CD4-positive, CD25-positive, alpha-beta regulatory T cell (primary cell): ENCODE data around the gene SPOCK3. TPM values are rescaled to one million over a fixed set of nuclear protein-coding genes. Genes with fewer than 3 reads are reported as not detected.
"Not testable (repeated sequence)": the region's sequence is repeated elsewhere in the genome, so short reads cannot be mapped to it uniquely, and the experiment has no call there.

ENCODE experiments used
- ATAC-seq, 2 donors: fragments of 150-1000 bp; cut with Tn5 transposase; one replicate each; pipeline ENCODE4 v1.10.0; 2021; ENCODE audit warnings: low read depth in 2 of 2, moderate number of reproducible peaks in 2 of 2, moderate library complexity in 1 of 2
- DNase-seq, 3 donors: peaks; one replicate each; pipeline versions ENCODE4 v3.0.0 to v3.0.0-alpha.2; 2012 to 2022; ENCODE audit warnings: mixed read lengths in 1 of 3
- H3K27ac ChIP-seq: one replicate; pipeline ENCODE4 v1.7.0; 2013; ENCODE audit warnings: mild to moderate bottlenecking, low read length; ENCODE audit not compliant: insufficient read depth, poor library complexity, severe bottlenecking
- H3K27me3 ChIP-seq: one replicate; pipeline ENCODE4 v1.7.0; 2013; ENCODE audit warnings: low read length; ENCODE audit not compliant: control insufficient read depth, insufficient read depth
- H3K36me3 ChIP-seq: one replicate; pipeline ENCODE4 v1.7.0; 2013; ENCODE audit warnings: mild to moderate bottlenecking, low read length, moderate library complexity; ENCODE audit not compliant: control insufficient read depth, insufficient read depth
- H3K4me1 ChIP-seq: 2 replicates; pipeline ENCODE4 v1.7.0; 2013; ENCODE audit warnings: mild to moderate bottlenecking, low read length; ENCODE audit not compliant: insufficient read depth, control insufficient read depth, poor library complexity, severe bottlenecking
- H3K4me3 ChIP-seq: one replicate; pipeline ENCODE4 v1.7.0; 2013; ENCODE audit warnings: low read depth, mild to moderate bottlenecking, low read length, moderate library complexity
- H3K9me3 ChIP-seq, 2 experiments: 1 replicate in 1 of 2; 2 replicates in 1 of 2; pipeline ENCODE4 v1.7.0; 2013; ENCODE audit warnings: low read length in 2 of 2, mild to moderate bottlenecking in 1 of 2, moderate library complexity in 1 of 2; ENCODE audit not compliant: control insufficient read depth in 2 of 2
- H3K27ac Mint-ChIP-seq, 3 donors: one replicate each; pipeline ENCODE4 v1.8.0; 2020 to 2022; ENCODE audit warnings: mild to moderate bottlenecking in 3 of 3, mixed read lengths in 3 of 3, moderate library complexity in 2 of 3
- H3K27me3 Mint-ChIP-seq: one replicate; pipeline ENCODE4 v1.8.0; 2022; ENCODE audit warnings: mild to moderate bottlenecking, mixed read lengths
- H3K36me3 Mint-ChIP-seq: one replicate; pipeline ENCODE4 v1.8.0; 2020; ENCODE audit warnings: mixed read lengths
- H3K4me1 Mint-ChIP-seq, 4 donors: one replicate each; pipeline ENCODE4 v1.8.0; 2020 to 2022; ENCODE audit warnings: mixed read lengths in 4 of 4, mild to moderate bottlenecking in 1 of 4
- H3K4me3 Mint-ChIP-seq, 4 donors: one replicate each; pipeline ENCODE4 v1.8.0; 2020 to 2022; ENCODE audit warnings: mild to moderate bottlenecking in 4 of 4, mixed read lengths in 4 of 4, moderate library complexity in 3 of 4
- H3K9me3 Mint-ChIP-seq, 7 donors: one replicate each; pipeline ENCODE4 v1.8.0; 2020 to 2022; ENCODE audit warnings: mixed read lengths in 7 of 7, mild to moderate bottlenecking in 3 of 7, moderate library complexity in 2 of 7
- polyA plus RNA-seq, 4 donors: library from polyadenylated mRNA; unstranded; fragments of 300-500 nt; fragmentation: Illumina TruSeq; gene quantifications; one replicate each; pipeline ENCODE4 v1.2.3, GENCODE V29; 2021
- total RNA-seq: library from RNA; stranded (reverse); gene quantifications from one replicate; pipeline ENCODE4 v1.2.3, GENCODE V29; 2022

Gene SPOCK3
- total and polyA plus RNA-seq, 5 donors from 2014 or later = not detected

GRCh38 chr4:166808380-166808779 lies 425.9 kb downstream of the SPOCK3 start:
- Histone ChIP-seq H3K9me3 (no peaks in the 10 kb centered on the region), H3K27me3 (no peaks in the 10 kb centered on the region), H3K4me3 (no peak overlapping the region), H3K4me1 (no peaks in the 10 kb centered on the region), H3K36me3 (no peaks in the 10 kb centered on the region), H3K27ac (no peak overlapping the region)
- DNase-seq = no peak
- Mint-ChIP-seq H3K4me3 (no peak overlapping the region), H3K36me3 (no peaks in the 10 kb centered on the region), H3K27ac (no peak overlapping the region), H3K27me3 (no peaks in the 10 kb centered on the region), H3K9me3 (peaks cover 2 to 13% (median 4%) of the 10 kb centered on the region in 7 donors), H3K4me1 (no peaks in the 10 kb centered on the region)
- no peak for ATAC-seq

GRCh38 chr4:166802346-166802745 lies 431.9 kb downstream of the SPOCK3 start:
- no peak overlapping the region for H3K27ac ChIP-seq
- Mint-ChIP-seq H3K27ac (no peak overlapping the region), H3K4me3 (no peak overlapping the region), H3K4me1 (no peaks in the 10 kb centered on the region), H3K9me3 (peaks cover 0 to 4% (median 1%) of the 10 kb centered on the region in 7 donors), H3K27me3 (no peaks in the 10 kb centered on the region), H3K36me3 (no peaks in the 10 kb centered on the region)
- DNase-seq (no peak), ATAC-seq (no peak)
- no peaks in the 10 kb centered on the region for H3K9me3 ChIP-seq
- no peak overlapping the region for H3K4me3 ChIP-seq
- no peaks in the 10 kb centered on the region for H3K36me3 ChIP-seq
- H3K4me1 ChIP-seq = no peaks in the 10 kb centered on the region
- H3K27me3 ChIP-seq = no peaks in the 10 kb centered on the region

DNA sequence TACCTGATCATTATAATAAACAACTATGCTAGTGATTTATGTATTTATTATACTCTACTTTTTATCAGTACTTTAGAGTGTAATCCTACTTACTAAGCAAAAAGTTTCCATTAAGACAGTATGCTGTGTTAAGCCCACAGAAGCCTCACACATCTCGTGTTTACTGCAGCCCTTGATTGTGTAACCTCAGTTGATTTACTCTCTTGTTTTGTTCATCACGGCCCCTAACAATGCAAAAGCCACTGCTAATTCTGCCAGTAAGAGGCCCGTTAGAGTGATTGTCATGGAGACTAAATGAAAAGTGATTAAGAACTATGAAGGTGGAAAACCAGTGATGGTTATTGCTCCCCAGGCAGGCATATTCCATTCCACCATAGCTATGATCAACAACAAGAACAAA lies 436.2 kb downstream of the SPOCK3 start:
- H3K27ac Mint-ChIP-seq = no peak overlapping the region

DNA sequence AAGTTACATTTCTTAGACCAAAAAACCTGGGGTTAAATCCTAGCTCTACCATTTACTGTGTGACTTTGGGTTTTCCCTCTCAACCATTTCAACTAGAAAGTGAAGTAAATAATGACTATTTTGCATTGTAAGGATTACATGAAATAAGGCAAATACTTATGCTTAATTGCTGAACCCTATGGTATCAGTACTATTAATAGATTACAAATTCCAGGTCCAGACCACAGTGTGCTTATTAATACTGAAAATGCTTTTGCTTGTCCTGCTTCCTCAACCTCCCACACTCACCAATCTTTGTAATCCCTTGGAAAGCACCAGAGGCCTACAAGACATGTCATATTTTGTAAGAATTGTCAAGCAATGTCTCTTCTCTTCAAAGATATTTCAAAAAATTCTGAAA lies 456.5 kb downstream of the SPOCK3 start:
- no peak for DNase-seq
- H3K9me3 Mint-ChIP-seq = peaks cover 0 to 20% (median 9%) of the 10 kb centered on the region in 7 donors
- ATAC-seq = no peak
- H3K4me3 Mint-ChIP-seq = no peak overlapping the region
- Histone ChIP-seq H3K36me3 (no peaks in the 10 kb centered on the region), H3K4me3 (no peak overlapping the region), H3K4me1 (no peaks in the 10 kb centered on the region), H3K27ac (no peak overlapping the region), H3K9me3 (peaks cover 0 to under 1% of the 10 kb centered on the region in 2 experiments), H3K27me3 (no peaks in the 10 kb centered on the region)
- H3K36me3 Mint-ChIP-seq = no peaks in the 10 kb centered on the region
- H3K4me1 Mint-ChIP-seq = no peaks in the 10 kb centered on the region
- no peaks in the 10 kb centered on the region for H3K27me3 Mint-ChIP-seq
- H3K27ac Mint-ChIP-seq = no peak overlapping the region

More for the DNA sequence above, 436.2 kb downstream of the SPOCK3 start:
- no peaks in the 10 kb centered on the region for H3K27me3 ChIP-seq
- Mint-ChIP-seq H3K4me1 (no peaks in the 10 kb centered on the region), H3K36me3 (no peaks in the 10 kb centered on the region), H3K9me3 (peaks cover 0 to 5% (median 2%) of the 10 kb centered on the region in 7 donors), H3K27me3 (no peaks in the 10 kb centered on the region), H3K4me3 (no peak overlapping the region)
- no peak for ATAC-seq
- no peak overlapping the region for H3K4me3 ChIP-seq
- no peak for DNase-seq
- H3K4me1 ChIP-seq = no peaks in the 10 kb centered on the region
- no peaks in the 10 kb centered on the region for H3K36me3 ChIP-seq
- H3K9me3 ChIP-seq = no peaks in the 10 kb centered on the region
- H3K27ac ChIP-seq = no peak overlapping the region

DNA sequence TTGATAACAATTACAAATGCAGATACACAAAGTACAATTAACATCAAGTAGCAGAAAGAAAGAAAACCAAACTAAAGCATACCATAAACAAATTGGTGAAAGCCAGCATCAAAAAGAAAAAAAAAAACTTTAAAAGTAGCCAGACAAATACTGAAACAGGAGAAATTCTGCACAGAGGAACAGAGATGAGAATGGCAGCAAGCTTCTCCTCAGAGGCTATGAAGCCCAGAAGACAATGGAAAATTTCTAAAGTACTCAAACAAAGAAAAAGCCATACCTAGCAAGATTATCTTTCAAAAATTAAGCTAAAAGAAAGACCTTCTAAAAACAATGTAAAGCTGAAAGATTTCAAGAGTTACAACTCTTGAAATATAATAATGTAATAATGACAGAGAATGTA lies 471.3 kb downstream of the SPOCK3 start:
- no peak overlapping the region for H3K27ac Mint-ChIP-seq
- H3K36me3 Mint-ChIP-seq = no peaks in the 10 kb centered on the region
- Histone ChIP-seq H3K27ac (no peak overlapping the region), H3K9me3 (peaks cover 0 to 2% of the 10 kb centered on the region in 2 experiments), H3K27me3 (no peaks in the 10 kb centered on the region), H3K36me3 (no peaks in the 10 kb centered on the region), H3K4me1 (no peaks in the 10 kb centered on the region), H3K4me3 (no peak overlapping the region)
- DNase-seq (no peak), ATAC-seq (no peak)
- no peak overlapping the region for H3K4me3 Mint-ChIP-seq
- H3K4me1 Mint-ChIP-seq = no peaks in the 10 kb centered on the region
- no peaks in the 10 kb centered on the region for H3K27me3 Mint-ChIP-seq
- peaks cover 0 to 14% (median 6%) of the 10 kb centered on the region in 7 donors for H3K9me3 Mint-ChIP-seq

DNA sequence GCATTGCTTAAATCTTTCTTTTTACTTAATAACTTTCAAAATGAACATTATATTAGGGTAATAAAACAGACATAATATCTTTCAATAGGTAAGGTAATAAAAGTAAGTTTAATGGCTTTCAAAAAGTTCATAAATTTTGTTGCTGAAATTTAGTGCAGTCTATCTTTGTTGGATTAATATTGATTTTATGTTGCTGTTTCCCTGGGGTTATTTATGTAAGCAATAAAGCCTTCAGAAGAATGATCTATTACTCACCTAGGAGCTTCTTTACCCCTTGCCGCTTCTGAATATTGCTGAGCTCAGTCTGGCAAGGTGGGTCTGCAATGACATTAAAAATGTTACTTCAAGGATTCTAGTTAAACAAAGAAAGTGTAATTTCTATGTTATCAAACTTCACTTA lies 492.6 kb downstream of the SPOCK3 start:
- ATAC-seq (no peak), DNase-seq (no peak)
- no peaks in the 10 kb centered on the region for H3K27me3 ChIP-seq
- no peaks in the 10 kb centered on the region for H3K9me3 ChIP-seq
- Mint-ChIP-seq H3K4me3 (no peak overlapping the region), H3K9me3 (peaks cover 2 to 20% (median 7%) of the 10 kb centered on the region in 7 donors), H3K4me1 (no peaks in the 10 kb centered on the region), H3K27me3 (no peaks in the 10 kb centered on the region), H3K36me3 (no peaks in the 10 kb centered on the region), H3K27ac (no peak overlapping the region)
- no peak overlapping the region for H3K27ac ChIP-seq
- no peak overlapping the region for H3K4me3 ChIP-seq
- H3K4me1 ChIP-seq = no peaks in the 10 kb centered on the region
- H3K36me3 ChIP-seq = no peaks in the 10 kb centered on the region

- not testable (repeated sequence) for H3K36me3 ChIP-seq, ATAC-seq, H3K4me3 Mint-ChIP-seq, H3K9me3 ChIP-seq, H3K27me3 Mint-ChIP-seq, H3K27ac Mint-ChIP-seq, H3K4me3 ChIP-seq, H3K4me1 ChIP-seq, H3K4me1 Mint-ChIP-seq, H3K27me3 ChIP-seq, H3K27ac ChIP-seq, DNase-seq, H3K36me3 Mint-ChIP-seq
- peaks cover 0 to 13% (median 4%) of the 10 kb centered on the region in 7 donors for H3K9me3 Mint-ChIP-seq
These were observed 495.1 kb downstream of the SPOCK3 start for GRCh38 chr4:166739215-166739614.

DNA sequence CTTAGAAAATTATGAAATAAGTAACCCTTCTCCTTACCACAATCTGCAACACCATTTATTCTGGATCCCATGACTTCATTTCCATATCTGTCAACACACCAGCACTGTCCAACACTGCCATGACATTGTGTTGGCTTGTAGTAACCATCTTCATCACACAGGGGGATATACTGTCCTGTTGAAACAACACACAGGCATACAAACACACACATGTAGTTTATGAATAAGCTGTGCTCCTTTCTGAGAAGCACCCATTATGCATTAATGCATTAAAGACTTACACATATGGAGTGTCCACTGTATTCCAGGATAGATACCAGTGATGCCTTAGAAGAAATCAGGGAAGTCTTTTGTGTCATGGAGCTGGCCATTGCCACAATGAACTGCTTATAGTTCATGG lies 496.9 kb downstream of the SPOCK3 start:
- Histone ChIP-seq H3K4me3 (no peak overlapping the region), H3K4me1 (no peaks in the 10 kb centered on the region), H3K27me3 (no peaks in the 10 kb centered on the region), H3K9me3 (no peaks in the 10 kb centered on the region), H3K27ac (no peak overlapping the region), H3K36me3 (no peaks in the 10 kb centered on the region)
- Mint-ChIP-seq H3K36me3 (no peaks in the 10 kb centered on the region), H3K4me1 (no peaks in the 10 kb centered on the region), H3K27me3 (no peaks in the 10 kb centered on the region), H3K27ac (no peak overlapping the region), H3K4me3 (no peak overlapping the region), H3K9me3 (peaks cover 0 to 12% (median 4%) of the 10 kb centered on the region in 7 donors)
- ATAC-seq (peak in 1 of 2 donors; percentile 16), DNase-seq (no peak)
